PFSK-1 (cell line): ENCODE measurements around the gene OR2W1.

Source experiments
- FOXP2 ChIP-seq: optimal IDR thresholded peaks from 2 replicates; pipeline ENCODE3; 2011; ENCODE audit warnings: borderline replicate concordance, control low read depth, inconsistent platforms; ENCODE audit not compliant: insufficient read depth; ENCODE audit errors: extremely low read length, extremely low read depth
- POLR2AphosphoS5 ChIP-seq: IDR thresholded peaks from 2 replicates; pipeline ENCODE4 v1.6.1; 2012; ENCODE audit warnings: low read depth, mild to moderate bottlenecking, control low read depth, low read length, moderate library complexity
- SIN3A ChIP-seq: IDR thresholded peaks from 2 replicates; pipeline ENCODE4 v1.6.1; 2012; ENCODE audit warnings: mild to moderate bottlenecking, low read length, moderate library complexity, borderline replicate concordance; ENCODE audit not compliant: insufficient read depth
- TAF1 ChIP-seq: IDR thresholded peaks from 2 replicates; pipeline ENCODE4 v1.6.1; 2012; ENCODE audit warnings: low read length, control low read depth, borderline replicate concordance; ENCODE audit not compliant: insufficient read depth
- TF ChIP-seq, protein P1 (sequence below), 2 experiments: IDR thresholded peaks; 2 replicates each; pipeline versions ENCODE4 v1.6.1 to v1.8.0; 2011 to 2012; ENCODE audit warnings: low read depth in 2 of 2, low read length in 2 of 2, control low read depth in 1 of 2, inconsistent platforms in 1 of 2, mild to moderate bottlenecking in 1 of 2, moderate library complexity in 1 of 2; ENCODE audit not compliant: insufficient read depth in 1 of 2

- TF ChIP-seq, protein P1, sequence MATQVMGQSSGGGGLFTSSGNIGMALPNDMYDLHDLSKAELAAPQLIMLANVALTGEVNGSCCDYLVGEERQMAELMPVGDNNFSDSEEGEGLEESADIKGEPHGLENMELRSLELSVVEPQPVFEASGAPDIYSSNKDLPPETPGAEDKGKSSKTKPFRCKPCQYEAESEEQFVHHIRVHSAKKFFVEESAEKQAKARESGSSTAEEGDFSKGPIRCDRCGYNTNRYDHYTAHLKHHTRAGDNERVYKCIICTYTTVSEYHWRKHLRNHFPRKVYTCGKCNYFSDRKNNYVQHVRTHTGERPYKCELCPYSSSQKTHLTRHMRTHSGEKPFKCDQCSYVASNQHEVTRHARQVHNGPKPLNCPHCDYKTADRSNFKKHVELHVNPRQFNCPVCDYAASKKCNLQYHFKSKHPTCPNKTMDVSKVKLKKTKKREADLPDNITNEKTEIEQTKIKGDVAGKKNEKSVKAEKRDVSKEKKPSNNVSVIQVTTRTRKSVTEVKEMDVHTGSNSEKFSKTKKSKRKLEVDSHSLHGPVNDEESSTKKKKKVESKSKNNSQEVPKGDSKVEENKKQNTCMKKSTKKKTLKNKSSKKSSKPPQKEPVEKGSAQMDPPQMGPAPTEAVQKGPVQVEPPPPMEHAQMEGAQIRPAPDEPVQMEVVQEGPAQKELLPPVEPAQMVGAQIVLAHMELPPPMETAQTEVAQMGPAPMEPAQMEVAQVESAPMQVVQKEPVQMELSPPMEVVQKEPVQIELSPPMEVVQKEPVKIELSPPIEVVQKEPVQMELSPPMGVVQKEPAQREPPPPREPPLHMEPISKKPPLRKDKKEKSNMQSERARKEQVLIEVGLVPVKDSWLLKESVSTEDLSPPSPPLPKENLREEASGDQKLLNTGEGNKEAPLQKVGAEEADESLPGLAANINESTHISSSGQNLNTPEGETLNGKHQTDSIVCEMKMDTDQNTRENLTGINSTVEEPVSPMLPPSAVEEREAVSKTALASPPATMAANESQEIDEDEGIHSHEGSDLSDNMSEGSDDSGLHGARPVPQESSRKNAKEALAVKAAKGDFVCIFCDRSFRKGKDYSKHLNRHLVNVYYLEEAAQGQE (IDR thresholded peaks at IDR 0.05; ENCODE audit: insufficient read depth in 1 of 2, low read depth in 2 of 2, low read length in 2 of 2): no peak
- TF ChIP-seq POLR2AphosphoS5: peak; percentile 57; the same call in 1 of the 2 replicates
- TF ChIP-seq FOXP2: no peak
- TF ChIP-seq SIN3A: no peak
- peak; percentile 35; the same call in 1 of the 2 replicates for TF ChIP-seq TAF1
Measured at GRCh38 chr6:29005183-29005885, 39.6 kb downstream of the OR2W1 start, which contains the start of gene ZNF311.
